GM12875 (cell line): ENCODE measurements around the gene HTR1D.
"Not testable (repeated sequence)": the region's sequence is repeated elsewhere in the genome, so short reads cannot be mapped to it uniquely, and the experiment has no call there.

Experiments
- H3K4me3 ChIP-seq: one replicate; pipeline ENCODE4 v1.5.1; 2011; ENCODE audit warnings: low read depth, low read length, control low read depth
- TF ChIP-seq, protein P1 (sequence below): IDR thresholded peaks from 2 replicates; pipeline ENCODE4 v1.5.1; 2011; ENCODE audit warnings: low read depth, mild to moderate bottlenecking, control low read depth, inconsistent platforms, low read length, moderate library complexity, borderline replicate concordance; ENCODE audit not compliant: insufficient read depth

HTR1D gene

DNA sequence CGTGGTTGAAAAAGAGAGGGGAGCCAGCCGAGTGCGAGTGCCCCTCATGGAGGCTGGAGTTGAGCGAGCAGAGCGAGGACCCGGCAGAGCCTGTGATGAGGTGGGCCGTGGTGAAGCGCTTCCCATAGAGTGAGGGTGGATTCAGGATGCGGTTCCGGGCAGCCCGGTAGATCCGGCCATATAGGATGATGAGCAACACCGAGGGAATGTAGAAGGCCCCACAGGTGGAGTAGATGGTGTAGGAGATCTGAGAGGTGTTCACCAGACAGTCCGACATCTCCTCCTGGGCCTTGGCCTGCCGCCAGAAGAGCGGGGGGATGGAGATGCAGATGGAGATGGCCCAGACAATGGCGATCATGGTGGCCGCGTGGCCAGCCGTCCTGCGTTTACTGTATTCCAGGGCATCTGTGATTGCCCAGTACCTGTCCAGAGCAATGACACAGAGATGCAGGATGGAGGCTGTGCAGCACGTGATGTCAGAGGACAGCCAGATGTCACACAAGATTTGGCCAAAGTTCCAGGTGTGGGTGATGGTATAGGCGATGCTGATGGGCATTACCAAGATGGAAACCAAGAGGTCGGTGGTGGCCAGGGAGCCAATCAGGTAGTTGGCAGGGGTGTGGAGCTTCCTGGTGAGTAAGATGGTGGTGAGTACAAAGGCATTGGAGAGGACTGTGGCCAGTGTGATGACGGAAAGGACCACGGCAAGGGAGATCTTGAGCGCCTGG lies 23.7 kb downstream of the HTR1D start:
- TF ChIP-seq, protein P1, sequence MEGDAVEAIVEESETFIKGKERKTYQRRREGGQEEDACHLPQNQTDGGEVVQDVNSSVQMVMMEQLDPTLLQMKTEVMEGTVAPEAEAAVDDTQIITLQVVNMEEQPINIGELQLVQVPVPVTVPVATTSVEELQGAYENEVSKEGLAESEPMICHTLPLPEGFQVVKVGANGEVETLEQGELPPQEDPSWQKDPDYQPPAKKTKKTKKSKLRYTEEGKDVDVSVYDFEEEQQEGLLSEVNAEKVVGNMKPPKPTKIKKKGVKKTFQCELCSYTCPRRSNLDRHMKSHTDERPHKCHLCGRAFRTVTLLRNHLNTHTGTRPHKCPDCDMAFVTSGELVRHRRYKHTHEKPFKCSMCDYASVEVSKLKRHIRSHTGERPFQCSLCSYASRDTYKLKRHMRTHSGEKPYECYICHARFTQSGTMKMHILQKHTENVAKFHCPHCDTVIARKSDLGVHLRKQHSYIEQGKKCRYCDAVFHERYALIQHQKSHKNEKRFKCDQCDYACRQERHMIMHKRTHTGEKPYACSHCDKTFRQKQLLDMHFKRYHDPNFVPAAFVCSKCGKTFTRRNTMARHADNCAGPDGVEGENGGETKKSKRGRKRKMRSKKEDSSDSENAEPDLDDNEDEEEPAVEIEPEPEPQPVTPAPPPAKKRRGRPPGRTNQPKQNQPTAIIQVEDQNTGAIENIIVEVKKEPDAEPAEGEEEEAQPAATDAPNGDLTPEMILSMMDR = no peak
- no peak overlapping the region for H3K4me3 ChIP-seq

DNA sequence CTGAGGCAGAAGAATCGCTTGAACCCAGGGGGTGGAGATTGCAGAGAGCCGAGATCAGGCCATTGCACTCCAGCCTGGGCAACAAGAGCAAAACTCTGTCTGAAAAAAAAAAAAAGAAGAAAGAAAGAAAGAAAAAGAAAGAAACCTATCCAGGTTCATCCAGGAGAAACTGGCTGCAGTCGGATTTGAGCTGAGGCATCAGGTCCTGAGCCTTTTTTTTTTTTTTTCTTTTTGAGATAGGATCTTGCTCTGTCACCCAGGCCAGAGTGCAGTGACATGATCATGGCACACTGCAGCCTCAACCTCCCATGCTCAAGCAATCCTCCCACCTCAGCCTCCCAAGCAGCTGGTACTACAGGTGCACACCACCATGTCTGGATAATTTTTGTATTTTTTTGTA lies 26.1 kb downstream of the HTR1D start:
- no peak overlapping the region for H3K4me3 ChIP-seq
- TF ChIP-seq, protein P1 = no peak

DNA sequence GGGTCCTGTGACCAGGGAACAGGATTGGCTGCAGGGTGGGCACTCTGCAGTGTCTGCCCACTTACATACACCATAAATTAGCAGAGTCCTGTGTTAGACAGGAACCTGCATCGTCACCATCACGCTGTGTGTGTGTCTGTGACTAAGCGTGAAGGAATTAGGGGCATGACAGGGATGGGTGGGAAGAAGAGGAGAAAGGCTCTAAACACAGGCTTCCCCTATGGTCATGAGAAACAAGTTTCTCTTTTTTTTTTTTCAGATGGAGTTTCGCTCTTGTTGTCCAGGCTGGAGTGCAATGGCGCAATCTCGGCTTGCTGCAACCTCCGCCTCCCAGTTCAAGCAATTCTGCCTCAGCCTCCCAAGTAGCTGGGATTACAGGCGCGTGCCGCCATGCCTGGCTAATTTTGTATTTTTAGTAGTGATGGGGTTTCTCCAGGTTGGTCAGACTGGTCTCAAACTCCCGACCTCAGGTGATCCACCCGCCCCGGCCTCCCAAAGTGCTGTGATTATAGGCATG lies 28.3 kb downstream of the HTR1D start:
- H3K4me3 ChIP-seq = not testable (repeated sequence)

DNA sequence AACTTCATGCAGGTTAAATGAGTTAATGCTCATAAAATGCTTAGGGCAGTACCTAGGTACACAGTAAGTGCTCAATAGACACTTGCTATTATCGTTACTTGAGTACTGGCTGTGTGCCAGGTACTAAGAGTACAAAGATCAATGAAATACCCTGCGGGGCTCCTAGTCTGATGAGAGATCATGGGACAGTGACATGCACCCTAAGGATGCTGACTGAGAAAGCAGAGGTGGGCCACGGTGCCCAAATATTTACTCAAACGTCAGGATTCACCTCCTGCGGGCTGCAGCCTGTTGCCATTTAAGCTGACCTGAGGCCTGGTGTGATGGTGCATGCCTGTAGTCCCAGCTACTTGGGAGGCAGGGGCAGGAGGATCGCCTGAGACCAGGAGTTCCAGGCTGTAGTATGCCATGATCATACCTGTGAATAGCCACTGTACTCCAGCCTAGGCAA lies 28.8 kb downstream of the HTR1D start:
- TF ChIP-seq, protein P1 = no peak
- no peak overlapping the region for H3K4me3 ChIP-seq

DNA sequence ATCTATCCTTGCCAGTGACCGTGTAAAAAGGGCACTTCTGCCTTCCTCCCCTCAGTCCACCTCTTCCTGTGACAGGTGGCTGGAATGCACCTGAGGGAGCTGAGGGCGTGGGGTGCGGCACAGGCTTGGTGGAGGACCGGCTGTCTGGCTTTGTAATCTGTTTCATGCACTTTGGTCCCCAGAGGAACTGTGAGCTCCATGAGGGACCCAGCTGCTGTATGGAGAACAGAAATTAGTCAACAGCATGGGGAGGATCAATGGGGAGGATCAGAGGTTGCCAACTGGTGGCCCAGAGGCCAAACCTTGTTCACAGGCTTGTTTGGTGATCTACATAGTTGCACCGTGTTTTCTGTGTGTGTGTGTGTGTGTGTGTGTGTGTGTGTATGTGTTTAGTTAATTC lies 29.7 kb downstream of the HTR1D start:
- TF ChIP-seq, protein P1 = no peak
- H3K4me3 ChIP-seq = no peak overlapping the region

DNA sequence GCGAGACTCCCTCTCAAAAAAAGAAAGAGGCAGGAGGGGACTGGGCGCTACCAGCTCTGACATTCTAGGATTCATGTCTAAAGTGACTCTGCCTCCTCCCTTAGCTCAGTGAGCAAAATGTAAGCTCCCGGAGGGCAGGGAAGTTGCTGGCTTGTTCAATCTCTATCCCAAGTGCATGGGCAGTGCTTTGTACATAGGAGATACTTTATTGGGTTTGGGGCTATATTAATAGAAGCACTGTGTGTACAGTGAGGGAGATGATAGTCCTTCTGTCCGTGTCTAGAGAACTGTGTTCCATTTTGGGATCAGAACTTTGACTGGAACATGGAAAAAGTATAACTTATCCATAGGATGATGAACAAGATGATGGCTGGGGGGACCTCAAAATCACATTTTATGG lies 31.9 kb downstream of the HTR1D start:
- TF ChIP-seq, protein P1 = no peak
- H3K4me3 ChIP-seq = no peak overlapping the region

DNA sequence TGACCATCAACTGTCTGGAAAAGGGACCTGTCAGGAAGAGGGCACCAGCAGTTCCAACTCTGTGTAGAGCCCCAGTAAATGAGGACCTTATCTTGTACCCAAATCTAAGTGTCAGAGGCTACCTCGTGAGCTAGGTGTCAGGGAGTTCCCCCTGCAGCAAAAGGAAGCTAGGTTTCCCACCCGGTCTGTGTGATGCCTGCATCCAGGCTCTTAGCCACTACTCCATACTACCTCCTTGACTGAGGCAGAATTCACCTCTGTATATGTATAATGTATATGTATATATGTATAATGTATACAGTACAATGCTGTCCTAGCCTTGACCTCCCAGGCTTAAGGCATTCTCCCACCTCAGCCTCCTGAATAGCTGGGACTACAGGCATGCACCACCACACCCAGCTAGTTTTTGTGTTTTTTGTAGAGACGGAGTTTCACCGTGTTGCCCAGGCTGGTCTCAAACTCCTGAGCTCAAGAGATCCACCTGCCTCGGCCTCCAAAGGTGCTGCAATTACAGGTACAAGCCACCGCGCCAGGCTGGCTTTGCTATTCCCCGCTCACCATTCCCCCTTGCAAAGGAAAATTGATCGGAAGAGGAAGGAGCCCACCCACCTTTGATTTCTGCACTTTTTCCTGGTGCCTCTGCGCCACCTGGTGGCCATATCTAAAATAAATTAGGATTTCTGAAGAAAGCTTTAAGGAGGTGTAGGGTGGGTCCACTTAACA lies 32.9 kb downstream of the HTR1D start:
- peak overlapping the region; percentile 41 for H3K4me3 ChIP-seq
- TF ChIP-seq, protein P1 = peak; percentile 53; the same call in 1 of the 2 replicates
